ENCODE data around the gene DSCAM.

- TF ChIP-seq CTCF (IDR thresholded peaks at IDR 0.05), result no peak
- no peak for TF ChIP-seq EP300 (IDR thresholded peaks at IDR 0.05)
Measured at GRCh38 chr21:40819071-40819900, 27.7 kb downstream of the DSCAM start.
